Sigmoid colon (tissue), 7 donors: ENCODE data around the gene BIRC6. TPM values are rescaled to one million over a fixed set of nuclear protein-coding genes. Genes with fewer than 3 reads are reported as not detected.
"Not testable (repeated sequence)": the region's sequence is repeated elsewhere in the genome, so short reads cannot be mapped to it uniquely, and the experiment has no call there.

Experiments
- DNase-seq: peaks from one replicate; pipeline ENCODE4 v3.0.0-alpha.2; 2019
- H3K27ac ChIP-seq, 4 donors: fragments of 200-600 bp; sonication (generic); one replicate each; pipeline ENCODE4 v1.5.1; 2016 to 2019; ENCODE audit warnings: mild to moderate bottlenecking in 1 of 4
- H3K27me3 ChIP-seq, 3 donors: fragments of 200-600 bp; sonication (generic); one replicate each; pipeline ENCODE4 v1.5.1; 2019; ENCODE audit warnings: mild to moderate bottlenecking in 1 of 3
- H3K36me3 ChIP-seq, 4 donors: fragments of 200-600 bp; sonication (generic); one replicate each; pipeline ENCODE4 v1.5.1; 2016 to 2019
- H3K4me1 ChIP-seq, 4 donors: fragments of 200-600 bp; sonication (generic); one replicate each; pipeline ENCODE4 v1.5.1; 2017 to 2019
- H3K4me3 ChIP-seq, 4 donors: fragments of 200-600 bp; sonication (generic); one replicate each; pipeline ENCODE4 v1.5.1; 2017 to 2019; ENCODE audit warnings: mild to moderate bottlenecking in 2 of 4, moderate library complexity in 1 of 4
- H3K9me3 ChIP-seq, 4 donors: fragments of 200-600 bp in 3 of 4; sonication (generic) in 3 of 4; one replicate each; pipeline versions ENCODE4 v1.5.1 to v1.6.1; 2013 to 2019
- EP300 ChIP-seq, 4 donors: sonication (generic); formaldehyde crosslinking; IDR thresholded peaks; one replicate each; pipeline ENCODE4 v1.6.1; 2017; ENCODE audit warnings: antibody characterized with exemption in 4 of 4
- POLR2A ChIP-seq, 2 donors: fragments of 450-650 bp; IDR thresholded peaks; one replicate each; pipeline ENCODE4 v1.6.1; 2016; ENCODE audit warnings: antibody characterized with exemption in 2 of 2, mild to moderate bottlenecking in 2 of 2, moderate library complexity in 2 of 2
- POLR2AphosphoS5 ChIP-seq, 4 donors: sonication (generic); formaldehyde crosslinking; IDR thresholded peaks; one replicate each; pipeline ENCODE4 v1.6.1; 2017; ENCODE audit warnings: antibody characterized with exemption in 4 of 4
- whole genome bisulfite sequencing, 2 donors: extraction: QIAGEN DNeasy Blood & Tissue Kit; methylation state at CpG; one replicate each; pipeline ENCODE4 v1.1.7; 2013; 5-methylcytosine and 5-hydroxymethylcytosine counted together
- intact Hi-C: fragments of 100-400 bp; cut with DNase I; formaldehyde crosslinking; loops from one replicate; pipeline ENCODE4 v1.15.1; 2023
- polyA plus RNA-seq, 3 donors: library from polyadenylated mRNA; stranded (reverse); fragments of 200-250 nt; gene quantifications; one replicate each; pipeline ENCODE4 v1.2.3, GENCODE V29; 2013
- total RNA-seq, 4 donors: library from RNA; depleted of rRNA; stranded (reverse); fragments of >200 nt; gene quantifications; one replicate each; pipeline ENCODE4 v1.1.0, GENCODE V29; 2016
- TF ChIP-seq, protein P1 (sequence below), 4 experiments: fragments of 450-650 bp in 3 of 4; fragments of 200-600 bp in 1 of 4; IDR thresholded peaks; one replicate each; pipeline ENCODE4 v1.5.1; 2016 to 2019; ENCODE audit warnings: antibody characterized with exemption in 4 of 4, mild to moderate bottlenecking in 3 of 4, moderate library complexity in 2 of 4
- donor health status: healthy with polysubstance abuse.
- donor health status: Bipolar disorder and iron deficiency.
- donor health status: healthy.

The BIRC6 gene
- total and polyA plus RNA-seq, 7 donors: 9.7 to 122 (median 86.4) TPM

DNA sequence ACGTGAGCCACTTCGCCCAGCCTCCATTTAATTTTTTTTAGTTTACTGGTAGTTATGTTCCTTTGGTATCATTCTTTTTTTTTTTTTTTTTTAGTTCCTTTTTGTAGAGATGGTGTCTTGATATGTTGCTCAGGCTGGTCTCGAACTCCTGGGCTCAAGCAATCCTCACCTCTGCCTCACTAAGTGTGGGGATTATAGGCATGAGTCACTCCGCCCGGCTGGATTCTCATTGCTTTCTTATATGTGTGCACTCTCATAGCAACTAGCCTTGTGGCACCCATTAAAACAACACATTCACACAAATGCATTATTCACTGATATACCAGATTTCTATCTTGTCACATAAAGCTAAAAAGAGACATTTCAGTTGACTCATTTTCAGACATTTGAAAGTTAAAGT lies 275.3 kb downstream of the BIRC6 start:
- no peak overlapping the region for H3K27ac ChIP-seq
- no peaks in the 10 kb centered on the region for H3K9me3 ChIP-seq
- H3K4me1 ChIP-seq: peaks cover 0 to 26% (median 20%) of the 10 kb centered on the region in 4 donors
- intact Hi-C loops: no loop called here
- peaks cover 0 to 69% (median 18%) of the 10 kb centered on the region in 4 donors for H3K36me3 ChIP-seq
- H3K27me3 ChIP-seq: no peaks in the 10 kb centered on the region
- TF ChIP-seq EP300 (IDR thresholded peaks at IDR 0.05): no peak
- TF ChIP-seq, protein P1, sequence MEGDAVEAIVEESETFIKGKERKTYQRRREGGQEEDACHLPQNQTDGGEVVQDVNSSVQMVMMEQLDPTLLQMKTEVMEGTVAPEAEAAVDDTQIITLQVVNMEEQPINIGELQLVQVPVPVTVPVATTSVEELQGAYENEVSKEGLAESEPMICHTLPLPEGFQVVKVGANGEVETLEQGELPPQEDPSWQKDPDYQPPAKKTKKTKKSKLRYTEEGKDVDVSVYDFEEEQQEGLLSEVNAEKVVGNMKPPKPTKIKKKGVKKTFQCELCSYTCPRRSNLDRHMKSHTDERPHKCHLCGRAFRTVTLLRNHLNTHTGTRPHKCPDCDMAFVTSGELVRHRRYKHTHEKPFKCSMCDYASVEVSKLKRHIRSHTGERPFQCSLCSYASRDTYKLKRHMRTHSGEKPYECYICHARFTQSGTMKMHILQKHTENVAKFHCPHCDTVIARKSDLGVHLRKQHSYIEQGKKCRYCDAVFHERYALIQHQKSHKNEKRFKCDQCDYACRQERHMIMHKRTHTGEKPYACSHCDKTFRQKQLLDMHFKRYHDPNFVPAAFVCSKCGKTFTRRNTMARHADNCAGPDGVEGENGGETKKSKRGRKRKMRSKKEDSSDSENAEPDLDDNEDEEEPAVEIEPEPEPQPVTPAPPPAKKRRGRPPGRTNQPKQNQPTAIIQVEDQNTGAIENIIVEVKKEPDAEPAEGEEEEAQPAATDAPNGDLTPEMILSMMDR (IDR thresholded peaks at IDR 0.05): no peak
- no peak for TF ChIP-seq POLR2AphosphoS5 (IDR thresholded peaks at IDR 0.05)
- no peak for TF ChIP-seq POLR2A (IDR thresholded peaks at IDR 0.05)
- WGBS, 2 donors: 84 to 94% methylated on average over 5 of the region's 5 CpGs
- DNase-seq: no peak
- no peak overlapping the region for H3K4me3 ChIP-seq

DNA sequence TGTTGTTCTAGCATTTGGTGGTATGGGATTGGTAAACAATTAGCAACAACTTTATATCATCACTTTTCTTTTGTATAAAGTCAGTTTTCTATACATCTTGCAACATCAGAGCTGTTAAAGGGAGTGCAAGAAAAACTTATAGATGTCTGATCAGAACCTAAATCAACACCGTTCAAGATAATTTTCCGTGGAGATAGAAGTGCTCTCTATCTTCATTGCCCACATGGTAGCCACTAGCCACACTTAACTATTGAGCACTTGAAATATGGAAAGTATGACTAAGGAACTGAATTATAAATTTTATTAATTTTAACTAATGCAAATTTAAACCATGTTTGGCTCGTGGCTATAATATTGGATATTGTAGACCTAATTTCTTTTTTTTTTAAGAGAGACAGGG lies 276.2 kb downstream of the BIRC6 start:
- WGBS, 2 donors: 91 to 92% methylated on average over 3 of the region's 3 CpGs
- Histone ChIP-seq H3K4me3 (no peak overlapping the region), H3K36me3 (peaks cover 0 to 79% (median 21%) of the 10 kb centered on the region in 4 donors), H3K9me3 (no peaks in the 10 kb centered on the region), H3K4me1 (peaks cover 0 to 20% (median 18%) of the 10 kb centered on the region in 4 donors), H3K27me3 (no peaks in the 10 kb centered on the region), H3K27ac (no peak overlapping the region)
- intact Hi-C loops: no loop called here
- TF ChIP-seq POLR2AphosphoS5 (IDR thresholded peaks at IDR 0.05): no peak
- TF ChIP-seq EP300 (IDR thresholded peaks at IDR 0.05): no peak
- TF ChIP-seq, protein P1 (IDR thresholded peaks at IDR 0.05): no peak
- TF ChIP-seq POLR2A (IDR thresholded peaks at IDR 0.05): no peak
- DNase-seq: no peak

- H3K9me3 ChIP-seq, H3K4me3 ChIP-seq, H3K27ac ChIP-seq, H3K27me3 ChIP-seq, DNase-seq, H3K4me1 ChIP-seq, intact Hi-C loops: not testable (repeated sequence)
- 97 to 98% methylated on average over 5 of the region's 5 CpGs for WGBS, 2 donors
- H3K36me3 ChIP-seq: peaks cover 0 to 100% (median 43%) of the 10 kb centered on the region in 4 donors
These were observed 281.7 kb downstream of the BIRC6 start for GRCh38 chr2:32638548-32638947.

DNA sequence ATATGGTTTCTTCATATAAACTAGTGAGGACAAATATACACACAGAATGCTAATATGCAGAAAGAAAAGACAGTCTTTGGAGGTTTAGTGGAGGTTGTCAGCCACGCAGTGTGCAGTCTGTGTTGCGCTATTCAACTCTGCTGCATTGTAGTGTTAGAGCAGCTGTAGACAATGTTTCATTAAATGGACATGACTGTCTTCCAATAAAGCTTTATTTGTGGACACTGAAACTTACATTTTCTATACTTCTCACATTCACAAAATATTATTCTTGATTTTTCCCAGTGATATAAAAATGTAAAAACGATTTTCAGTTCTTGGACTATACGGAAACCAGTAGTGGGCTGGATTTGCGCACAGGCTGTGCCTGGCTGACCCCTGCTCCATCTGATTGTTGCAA lies 284.4 kb downstream of the BIRC6 start:
- Histone ChIP-seq H3K4me1 (no peaks in the 10 kb centered on the region), H3K4me3 (no peak overlapping the region), H3K36me3 (peaks cover 0 to 98% (median 28%) of the 10 kb centered on the region in 4 donors), H3K9me3 (no peaks in the 10 kb centered on the region), H3K27ac (no peak overlapping the region), H3K27me3 (no peaks in the 10 kb centered on the region)
- intact Hi-C loops: no loop called here
- TF ChIP-seq POLR2A (IDR thresholded peaks at IDR 0.05): no peak
- TF ChIP-seq, protein P1 (IDR thresholded peaks at IDR 0.05): no peak
- TF ChIP-seq EP300 (IDR thresholded peaks at IDR 0.05): no peak
- no peak for TF ChIP-seq POLR2AphosphoS5 (IDR thresholded peaks at IDR 0.05)
- no peak for DNase-seq
- WGBS, 2 donors: 96 to 98% methylated on average over 5 of the region's 5 CpGs

DNA sequence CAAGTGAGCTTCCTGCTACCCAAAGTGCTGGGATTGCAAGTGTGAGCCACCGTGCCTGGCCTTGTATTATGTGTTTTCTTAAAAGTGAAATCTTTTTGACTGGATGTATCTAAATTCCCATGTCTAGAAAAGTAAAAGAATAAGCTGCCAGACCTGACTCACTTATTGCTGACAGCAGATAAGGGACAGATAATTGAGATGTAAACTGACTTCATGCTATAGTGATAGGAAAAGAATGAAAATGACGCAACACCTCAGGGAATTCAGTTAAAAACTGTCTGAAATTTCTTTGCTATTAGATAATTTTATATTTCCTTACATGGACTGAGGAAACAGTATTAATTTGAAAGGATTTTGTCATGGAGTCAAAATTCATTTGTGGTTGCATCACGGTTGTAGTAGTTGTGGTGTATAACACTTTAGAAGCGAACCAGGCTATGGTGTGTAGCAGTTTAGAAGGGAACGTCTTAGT lies 290.4 kb downstream of the BIRC6 start:
- H3K4me3 ChIP-seq: no peak overlapping the region
- 95 to 96% methylated on average over 5 of the region's 5 CpGs for WGBS, 2 donors
- H3K36me3 ChIP-seq: peaks cover 0 to 87% (median 9%) of the 10 kb centered on the region in 4 donors
- H3K4me1 ChIP-seq: no peaks in the 10 kb centered on the region
- no peak for TF ChIP-seq POLR2AphosphoS5 (IDR thresholded peaks at IDR 0.05)
- TF ChIP-seq, protein P1 (IDR thresholded peaks at IDR 0.05): no peak
- TF ChIP-seq POLR2A (IDR thresholded peaks at IDR 0.05): no peak
- TF ChIP-seq EP300 (IDR thresholded peaks at IDR 0.05): no peak
- H3K27me3 ChIP-seq: no peaks in the 10 kb centered on the region
- H3K27ac ChIP-seq: no peak overlapping the region
- intact Hi-C loops: no loop called here
- H3K9me3 ChIP-seq: no peaks in the 10 kb centered on the region
- DNase-seq: no peak
